Raji (cell line): ENCODE measurements around the gene RAPGEF6.

Experiments used
- POLR2A ChIP-seq: IDR thresholded peaks from 2 replicates; pipeline ENCODE4 v1.6.1; 2011; ENCODE audit warnings: low read depth, low read length, control low read depth; ENCODE audit not compliant: insufficient read depth

RAPGEF6 gene

GRCh38 chr5:131634996-131635683 lies at the start of gene RAPGEF6:
RAPGEF6 (minus strand) TSS chr5:131635229; CDS start chr5:131635030, 199 bp downstream.
- peak; percentile 90 for TF ChIP-seq POLR2A

- TF ChIP-seq POLR2A: no peak
Measured at GRCh38 chr5:131684595-131684994, 49.6 kb upstream of the RAPGEF6 start.

GRCh38 chr5:131684051-131684450 lies 49.0 kb upstream of the RAPGEF6 start:
- TF ChIP-seq POLR2A: no peak

GRCh38 chr5:131682826-131683225 lies 47.8 kb upstream of the RAPGEF6 start:
- no peak for TF ChIP-seq POLR2A

DNA sequence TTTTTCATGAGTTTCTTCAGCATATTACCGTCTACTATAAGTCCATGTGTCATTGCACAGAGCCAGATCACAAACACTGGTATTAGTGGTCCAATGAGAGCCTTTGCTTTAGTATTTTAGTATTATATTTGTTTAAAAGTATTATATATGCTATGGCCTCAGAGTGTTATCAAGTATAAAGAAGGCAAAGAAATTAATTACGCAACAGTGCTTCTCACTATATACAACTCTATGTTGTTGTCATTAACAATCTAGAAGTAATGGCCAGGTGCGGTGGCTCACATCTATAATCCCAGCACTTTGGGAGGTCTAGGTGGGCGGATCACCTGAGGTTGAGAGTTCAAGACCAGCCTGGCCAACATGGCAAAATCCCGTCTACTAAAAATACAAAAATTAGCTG lies 47.1 kb upstream of the RAPGEF6 start:
- TF ChIP-seq POLR2A: no peak

DNA sequence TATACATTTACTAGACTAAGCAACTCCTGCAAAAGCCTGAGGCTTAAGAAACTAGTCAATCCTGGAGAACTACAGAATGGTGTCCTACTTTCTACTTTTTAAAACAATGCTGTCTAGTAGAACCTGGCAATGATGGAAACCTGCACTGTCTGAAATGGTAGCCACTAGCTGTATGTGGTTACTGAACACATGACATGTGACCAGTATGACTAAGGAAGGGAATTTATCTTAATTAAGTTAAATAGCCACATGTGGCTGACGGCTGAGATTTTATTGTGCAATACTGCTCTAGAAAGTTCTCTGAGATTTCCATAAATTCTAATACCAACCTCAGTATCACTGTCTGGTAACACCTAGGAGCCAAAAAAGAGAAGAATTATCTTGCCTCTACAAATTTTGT lies 44.9 kb upstream of the RAPGEF6 start:
- TF ChIP-seq POLR2A: no peak

GRCh38 chr5:131677115-131677514 lies 42.1 kb upstream of the RAPGEF6 start:
- no peak for TF ChIP-seq POLR2A

GRCh38 chr5:131672776-131673175 lies 37.7 kb upstream of the RAPGEF6 start:
- TF ChIP-seq POLR2A: no peak

GRCh38 chr5:131671994-131672655 lies 37.1 kb upstream of the RAPGEF6 start:
- no peak for TF ChIP-seq POLR2A

DNA sequence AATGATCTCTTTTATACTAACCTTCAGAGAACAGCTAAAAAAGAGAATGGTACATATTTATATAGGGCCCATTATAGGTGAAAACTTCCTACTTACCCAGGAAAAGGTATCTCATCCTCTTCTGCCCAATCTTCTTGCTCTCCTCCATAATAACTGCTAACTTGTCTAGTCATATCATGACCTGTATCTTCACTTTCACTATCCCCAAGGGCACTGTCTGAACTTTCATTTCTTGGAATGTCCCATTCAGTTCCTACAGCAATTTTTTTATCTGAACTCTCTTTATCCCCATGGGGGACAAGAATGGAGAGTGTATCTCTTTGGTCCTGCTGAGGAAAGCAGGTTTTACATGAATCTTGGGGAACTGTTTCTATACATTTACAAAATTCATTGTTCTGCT lies 36.4 kb upstream of the RAPGEF6 start:
- no peak for TF ChIP-seq POLR2A

GRCh38 chr5:131664929-131665328 lies 29.9 kb upstream of the RAPGEF6 start:
- TF ChIP-seq POLR2A: no peak

GRCh38 chr5:131661933-131662332 lies 26.9 kb upstream of the RAPGEF6 start:
- no peak for TF ChIP-seq POLR2A

- TF ChIP-seq POLR2A: no peak
Measured at GRCh38 chr5:131659841-131660240, 24.8 kb upstream of the RAPGEF6 start.

DNA sequence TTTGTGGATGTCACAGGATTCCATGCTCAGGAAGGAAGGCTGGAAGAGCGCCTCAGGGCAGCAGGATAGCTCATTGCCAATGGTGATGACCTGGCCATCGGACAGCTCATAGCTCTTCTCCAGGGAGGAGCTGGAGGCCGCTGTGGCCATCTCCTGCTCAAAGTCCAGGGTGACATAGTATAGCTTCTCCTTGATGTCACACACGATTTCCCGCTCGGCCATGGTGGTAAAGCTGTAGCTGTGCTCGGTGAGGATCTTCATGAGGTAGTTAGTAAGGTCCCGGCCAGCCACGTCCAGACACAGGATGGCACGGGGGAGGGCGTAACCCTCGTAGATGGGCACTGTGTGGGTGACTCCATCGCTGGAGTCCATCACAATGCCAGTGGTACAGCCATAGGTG lies 24.3 kb upstream of the RAPGEF6 start:
- TF ChIP-seq POLR2A: no peak

DNA sequence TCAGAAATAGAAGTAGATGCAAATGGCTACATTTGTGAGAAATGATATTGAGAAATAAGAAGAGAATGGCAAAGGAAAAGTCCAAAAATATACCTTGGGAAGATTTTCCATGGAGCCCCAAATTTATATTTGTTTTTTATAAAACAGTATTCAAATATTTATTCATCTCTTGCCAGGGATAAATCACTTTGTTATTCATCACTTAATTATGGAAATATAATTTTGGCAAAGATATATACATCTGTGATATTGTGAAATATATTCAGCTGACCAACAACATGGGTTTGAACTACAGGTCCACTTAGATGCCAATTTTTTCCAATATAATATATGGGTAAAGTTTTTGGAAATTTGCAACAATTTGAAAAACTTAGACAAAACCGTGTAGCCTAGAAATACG lies 19.7 kb upstream of the RAPGEF6 start:
- no peak for TF ChIP-seq POLR2A

DNA sequence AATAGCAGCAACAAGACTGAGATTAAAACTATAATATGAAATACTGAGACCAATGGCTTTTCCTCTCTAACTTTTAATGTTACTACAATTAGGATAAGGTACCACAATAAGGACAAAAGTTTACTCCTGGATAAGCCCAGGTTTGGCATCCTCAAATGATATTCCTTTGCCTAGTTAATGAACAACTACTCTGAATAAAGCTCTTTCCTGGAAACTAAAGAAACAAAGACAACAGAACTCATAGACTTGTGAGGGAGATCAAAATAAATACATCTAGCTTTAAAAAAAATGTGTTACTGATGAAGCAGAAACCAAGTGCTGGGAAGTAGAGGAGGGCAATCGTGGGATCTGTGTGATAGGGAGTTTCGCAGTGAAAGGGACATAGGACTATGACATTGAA lies 19.3 kb upstream of the RAPGEF6 start:
- TF ChIP-seq POLR2A: no peak

DNA sequence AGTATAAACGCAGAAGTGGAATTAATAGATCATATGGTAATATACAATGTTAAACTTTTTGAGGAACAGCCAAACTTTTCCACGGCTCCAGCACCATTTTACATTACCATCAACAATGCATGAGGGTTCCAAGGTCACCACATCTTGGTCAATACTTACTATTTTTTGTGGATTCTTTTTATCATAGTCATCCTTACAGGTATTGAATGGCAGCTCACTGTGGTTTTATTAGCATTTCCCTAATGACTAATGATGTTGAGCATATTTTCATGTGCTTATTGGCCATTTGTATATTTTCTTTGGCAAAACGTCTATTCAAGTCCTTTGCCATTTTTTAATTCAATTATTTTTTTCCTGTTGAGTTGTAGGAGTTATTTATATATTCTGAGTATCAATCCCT lies 14.1 kb upstream of the RAPGEF6 start:
- TF ChIP-seq POLR2A: no peak
